ENCODE measurements around the gene PRKG1.
"Not testable (repeated sequence)": the region's sequence is repeated elsewhere in the genome, so short reads cannot be mapped to it uniquely, and the experiment has no call there.

PRKG1 gene

GRCh38 chr10:52004342-52004949 is 930.2 kb downstream of the PRKG1 start:
- peak; percentile 47 for DNase-seq (ENCODE audit: low read depth)

GRCh38 chr10:52007091-52007490 is 932.8 kb downstream of the PRKG1 start:
- DNase-seq (ENCODE audit: low read depth): no peak

- no peak for DNase-seq (ENCODE audit: low read depth)
Measured at GRCh38 chr10:52011118-52011517, 936.8 kb downstream of the PRKG1 start.

- DNase-seq (ENCODE audit: low read depth): no peak
Measured at GRCh38 chr10:52019077-52019555, 944.8 kb downstream of the PRKG1 start.

- DNase-seq (ENCODE audit: low read depth): no peak
Measured at GRCh38 chr10:52019656-52020055, 945.4 kb downstream of the PRKG1 start.

GRCh38 chr10:52020173-52020572 is 945.9 kb downstream of the PRKG1 start:
- DNase-seq (ENCODE audit: low read depth): no peak

GRCh38 chr10:52020702-52021101 is 946.4 kb downstream of the PRKG1 start:
- no peak for DNase-seq (ENCODE audit: low read depth)

GRCh38 chr10:52027055-52027705 is 952.9 kb downstream of the PRKG1 start:
- DNase-seq (ENCODE audit: low read depth): no peak

GRCh38 chr10:52028523-52028858 is 954.2 kb downstream of the PRKG1 start:
- DNase-seq (ENCODE audit: low read depth): no peak

- no peak for DNase-seq (ENCODE audit: low read depth)
Measured at GRCh38 chr10:52029628-52030027, 955.3 kb downstream of the PRKG1 start.

GRCh38 chr10:52030051-52030790 is 955.9 kb downstream of the PRKG1 start:
- peak; percentile 3 for DNase-seq (ENCODE audit: low read depth)

GRCh38 chr10:52030975-52031374 is 956.7 kb downstream of the PRKG1 start:
- DNase-seq (ENCODE audit: low read depth): no peak

GRCh38 chr10:52031771-52032170 is 957.5 kb downstream of the PRKG1 start:
- no peak for DNase-seq (ENCODE audit: low read depth)

- DNase-seq (ENCODE audit: low read depth): no peak
Measured at GRCh38 chr10:52032681-52033629, 958.7 kb downstream of the PRKG1 start.

GRCh38 chr10:52039002-52039793 is 964.9 kb downstream of the PRKG1 start:
- not testable (repeated sequence) for DNase-seq (ENCODE audit: low read depth)

GRCh38 chr10:52040486-52040885 is 966.2 kb downstream of the PRKG1 start:
- DNase-seq (ENCODE audit: low read depth): no peak

GRCh38 chr10:52043811-52044210 is 969.5 kb downstream of the PRKG1 start:
- no peak for DNase-seq (ENCODE audit: low read depth)

GRCh38 chr10:52048051-52048450 is 973.8 kb downstream of the PRKG1 start:
- no peak for DNase-seq (ENCODE audit: low read depth)

- no peak for DNase-seq (ENCODE audit: low read depth)
Measured at GRCh38 chr10:52050429-52051047, 976.3 kb downstream of the PRKG1 start.

- DNase-seq (ENCODE audit: low read depth): no peak
Measured at GRCh38 chr10:52053497-52053896, 979.2 kb downstream of the PRKG1 start.

- DNase-seq (ENCODE audit: low read depth): no peak
Measured at GRCh38 chr10:52056291-52056690, 982.0 kb downstream of the PRKG1 start.
